Dendritic cell treated with granulocyte-macrophage colony-stimulating factor and Interleukin-4, amounts not matched to agents 40 ng/mL and 50 ng/mL, for 4 days (primary cell): Measurements from ENCODE around the gene CARD11.

ENCODE experiments used
- H3K27ac Mint-ChIP-seq: one replicate; pipeline ENCODE4 v1.8.0; 2022; ENCODE audit warnings: mild to moderate bottlenecking, mixed read lengths
- H3K27me3 Mint-ChIP-seq: one replicate; pipeline ENCODE4 v1.8.0; 2022; ENCODE audit warnings: mild to moderate bottlenecking, mixed read lengths
- H3K36me3 Mint-ChIP-seq: one replicate; pipeline ENCODE4 v1.8.0; 2022; ENCODE audit warnings: low read depth, mixed read lengths
- H3K4me1 Mint-ChIP-seq: one replicate; pipeline ENCODE4 v1.8.0; 2022; ENCODE audit warnings: low read depth, mixed read lengths
- H3K4me3 Mint-ChIP-seq: one replicate; pipeline ENCODE4 v1.8.0; 2022; ENCODE audit warnings: mild to moderate bottlenecking, moderate library complexity, mixed read lengths
- H3K9me3 Mint-ChIP-seq: one replicate; pipeline ENCODE4 v1.8.0; 2022; ENCODE audit warnings: mixed read lengths
- intact Hi-C: fragments of 100-400 bp; cut with micrococcal nuclease; formaldehyde crosslinking; loops from one replicate; pipeline ENCODE4 v1.15.0; 2022

CARD11 gene

DNA sequence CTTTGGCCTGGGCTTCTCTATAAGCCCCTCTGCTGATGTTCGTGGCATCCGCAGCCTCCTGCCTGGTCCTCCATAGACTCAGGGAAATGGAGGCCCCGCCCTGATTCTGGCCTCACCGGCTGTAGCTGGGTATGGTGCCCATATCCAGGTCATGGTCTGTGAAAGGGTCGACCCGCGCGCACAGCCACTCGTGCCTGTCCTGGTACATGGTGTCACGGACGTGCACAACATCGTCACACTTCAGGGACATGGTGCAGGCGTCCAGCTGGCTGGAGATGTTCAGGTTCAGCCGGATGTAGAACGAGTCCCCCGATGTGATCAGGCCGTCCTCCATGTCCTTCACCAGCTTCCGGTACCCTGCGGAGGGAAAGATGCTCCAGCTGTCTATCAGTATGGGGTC lies 124.4 kb downstream of the CARD11 start:
- peaks cover 3% of the 10 kb centered on the region for H3K27me3 Mint-ChIP-seq
- H3K9me3 Mint-ChIP-seq = no peaks in the 10 kb centered on the region
- H3K36me3 Mint-ChIP-seq = no peaks in the 10 kb centered on the region
- intact Hi-C loops = no loop called here
- no peaks in the 10 kb centered on the region for H3K4me1 Mint-ChIP-seq
- no peak overlapping the region for H3K4me3 Mint-ChIP-seq
- no peak overlapping the region for H3K27ac Mint-ChIP-seq

DNA sequence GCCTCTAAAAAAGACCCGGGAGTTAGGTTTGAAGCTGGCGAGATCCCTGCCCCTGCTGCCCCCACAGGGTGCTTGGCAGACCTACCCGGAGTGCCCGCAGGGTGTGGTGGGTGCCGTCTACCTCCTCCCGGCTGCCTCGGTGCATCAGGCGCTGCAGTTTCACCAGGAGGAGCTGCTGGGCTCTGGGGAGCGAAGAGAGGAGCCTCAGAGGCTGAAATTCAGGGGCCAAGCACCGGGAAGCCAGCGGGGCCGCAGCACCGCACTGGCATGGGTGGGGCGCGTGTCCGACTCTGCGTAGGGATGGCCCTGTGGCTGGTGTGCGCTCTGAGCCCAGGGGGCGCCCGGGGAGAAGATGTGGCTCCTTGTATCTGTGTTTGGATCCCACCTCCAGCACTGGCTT lies 125.3 kb downstream of the CARD11 start:
- Mint-ChIP-seq H3K9me3 (no peaks in the 10 kb centered on the region), H3K4me3 (no peak overlapping the region), H3K4me1 (no peaks in the 10 kb centered on the region), H3K27me3 (peaks cover 3% of the 10 kb centered on the region), H3K27ac (no peak overlapping the region), H3K36me3 (no peaks in the 10 kb centered on the region)
- intact Hi-C loops = no loop called here

DNA sequence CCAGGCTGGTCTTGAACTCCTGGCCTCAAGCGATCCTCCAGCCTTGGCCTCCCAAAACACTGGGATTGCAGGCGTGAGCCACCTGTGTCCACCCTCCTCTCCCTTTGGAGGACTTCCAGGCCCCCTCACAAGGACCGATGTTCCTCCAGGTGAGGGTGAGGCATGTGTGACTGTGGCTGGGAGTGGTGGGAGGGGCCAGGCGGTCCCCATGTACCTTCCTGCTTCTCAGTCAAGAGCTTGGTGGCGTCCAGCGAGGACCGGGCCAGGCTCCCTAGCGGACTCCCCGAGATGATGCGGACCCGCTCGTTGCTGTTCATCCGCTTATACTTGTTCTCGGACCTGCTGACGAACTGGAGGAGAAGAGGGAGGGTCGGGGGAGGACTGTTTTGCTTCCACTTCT lies 128.6 kb downstream of the CARD11 start:
- Mint-ChIP-seq H3K27ac (no peak overlapping the region), H3K4me3 (no peak overlapping the region), H3K27me3 (peaks cover 2% of the 10 kb centered on the region), H3K36me3 (no peaks in the 10 kb centered on the region), H3K9me3 (no peaks in the 10 kb centered on the region), H3K4me1 (no peaks in the 10 kb centered on the region)
- intact Hi-C loops = no loop called here

DNA sequence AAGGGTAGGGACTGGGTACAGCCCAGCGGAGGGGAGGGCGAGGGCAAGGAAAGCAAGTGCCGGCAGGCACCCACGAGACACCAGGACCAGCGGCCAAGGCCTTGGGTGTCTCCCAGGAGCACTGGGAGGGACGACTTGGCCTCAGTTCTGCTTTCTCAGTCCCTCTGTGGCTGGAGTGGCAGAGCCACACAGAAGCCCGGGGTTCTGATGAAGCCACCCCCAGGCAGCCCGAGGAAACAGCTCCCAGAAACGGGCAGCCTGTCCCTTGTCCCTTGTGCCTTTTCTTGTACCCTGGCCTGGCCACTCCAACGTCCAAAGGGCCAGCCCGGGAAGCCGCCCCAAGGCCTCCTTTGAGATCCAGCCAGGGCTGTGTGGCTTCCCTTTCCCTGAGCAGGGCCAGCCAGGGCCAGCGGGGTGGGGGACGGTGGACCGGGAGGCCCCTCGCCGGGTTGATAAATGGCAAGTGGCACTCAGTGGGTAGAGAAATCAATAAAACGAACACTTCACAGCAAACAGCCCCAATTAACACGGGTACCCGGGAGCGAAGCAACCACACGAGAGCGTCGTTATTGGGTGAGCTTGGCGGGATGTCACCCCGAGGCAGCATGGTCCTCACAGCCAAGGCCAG lies 129.8 kb downstream of the CARD11 start:
- Mint-ChIP-seq H3K9me3 (no peaks in the 10 kb centered on the region), H3K4me1 (no peaks in the 10 kb centered on the region), H3K27me3 (peaks cover 2% of the 10 kb centered on the region), H3K36me3 (no peaks in the 10 kb centered on the region), H3K4me3 (no peak overlapping the region), H3K27ac (no peak overlapping the region)
- intact Hi-C loops = no loop called here

DNA sequence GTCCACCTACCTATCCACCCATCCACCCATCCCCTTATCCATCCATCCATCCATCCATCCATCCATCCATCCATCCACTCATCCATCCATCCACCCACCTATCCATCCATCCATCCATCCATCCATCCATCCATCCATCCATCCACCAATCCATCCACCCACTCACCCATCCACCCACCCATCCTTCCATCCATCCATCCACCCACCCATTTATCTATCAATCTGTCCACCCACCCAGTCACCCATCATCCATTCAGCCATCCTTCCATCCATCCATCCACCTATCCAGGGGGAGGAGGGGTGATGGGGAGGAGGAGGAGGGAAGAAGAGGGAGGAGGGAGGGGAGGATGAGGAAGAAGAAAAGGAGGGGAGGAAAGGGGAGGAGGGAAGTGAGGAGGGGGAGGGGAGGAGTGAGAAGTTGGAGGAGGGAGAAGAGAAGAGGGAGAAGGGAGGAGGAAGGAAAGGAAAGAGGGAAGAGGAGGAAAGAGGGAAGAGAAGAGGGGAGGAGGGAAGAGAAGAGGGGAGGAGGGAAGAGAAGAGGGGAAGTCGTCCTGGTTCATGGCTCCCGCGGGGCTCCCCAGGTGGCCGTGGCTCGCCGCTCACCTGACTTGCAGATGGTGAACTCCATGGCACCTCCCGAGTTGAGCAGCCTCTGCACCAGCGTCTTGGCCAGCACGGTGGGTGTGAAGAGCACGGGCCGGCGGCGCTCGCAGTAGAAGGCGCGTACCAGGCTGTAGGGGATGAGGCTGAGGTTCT lies 130.8 kb downstream of the CARD11 start:
- intact Hi-C loops = no loop called here
- Mint-ChIP-seq H3K36me3 (no peaks in the 10 kb centered on the region), H3K4me3 (no peak overlapping the region), H3K4me1 (no peaks in the 10 kb centered on the region), H3K27ac (no peak overlapping the region), H3K27me3 (no peaks in the 10 kb centered on the region), H3K9me3 (no peaks in the 10 kb centered on the region)

DNA sequence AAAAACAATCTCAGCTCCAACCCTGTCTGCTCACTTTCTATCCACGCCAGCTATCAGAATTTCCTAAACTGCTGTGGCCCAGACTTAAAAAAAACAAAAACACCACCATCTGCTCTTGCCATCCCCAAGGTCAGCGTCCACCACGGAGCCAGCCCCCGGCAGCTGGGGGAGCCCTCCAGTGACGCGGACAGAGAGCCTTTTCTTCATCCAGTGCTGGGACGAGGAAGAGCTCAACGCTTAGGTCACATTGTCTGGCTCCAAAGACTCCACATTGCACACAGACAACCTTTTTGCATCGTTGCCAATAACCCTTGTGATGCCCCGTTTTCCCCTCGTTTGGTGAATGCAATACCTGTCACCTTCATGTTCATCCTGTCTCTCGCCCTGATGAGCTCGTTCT lies 132.2 kb downstream of the CARD11 start:
- intact Hi-C loops = no loop called here
- Mint-ChIP-seq H3K4me1 (no peaks in the 10 kb centered on the region), H3K27ac (no peak overlapping the region), H3K9me3 (no peaks in the 10 kb centered on the region), H3K27me3 (no peaks in the 10 kb centered on the region), H3K4me3 (no peak overlapping the region), H3K36me3 (no peaks in the 10 kb centered on the region)

DNA sequence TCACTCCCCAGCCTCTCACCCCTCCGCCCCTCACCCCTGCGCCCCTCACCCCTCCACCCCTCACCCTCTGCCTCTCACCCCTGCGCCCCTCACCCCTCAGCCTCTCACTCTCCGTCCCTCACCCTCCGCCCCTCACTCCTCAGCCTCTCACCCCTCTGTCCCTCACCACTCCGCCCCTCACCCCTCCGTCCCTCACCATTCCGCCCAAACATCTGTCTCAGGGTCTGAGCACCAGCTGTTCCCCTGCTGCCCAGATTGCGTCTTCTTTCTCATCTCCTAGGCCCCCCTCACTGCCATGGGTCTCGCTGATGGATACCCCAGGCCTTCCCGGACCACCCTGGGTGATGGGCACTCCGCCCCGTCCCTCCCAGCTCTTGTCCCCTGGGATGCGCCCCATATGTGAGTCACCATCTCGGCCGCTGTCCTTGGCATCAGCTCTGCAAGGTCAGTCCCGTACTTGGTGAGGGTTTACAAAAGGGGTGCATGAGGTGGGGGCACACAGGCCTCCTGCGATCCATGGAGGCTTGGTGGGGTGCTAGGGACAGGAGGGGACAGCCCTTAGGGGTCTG lies 134.1 kb downstream of the CARD11 start:
- H3K9me3 Mint-ChIP-seq = no peaks in the 10 kb centered on the region
- intact Hi-C loops = no loop called here
- no peak overlapping the region for H3K27ac Mint-ChIP-seq
- no peaks in the 10 kb centered on the region for H3K36me3 Mint-ChIP-seq
- H3K4me3 Mint-ChIP-seq = no peak overlapping the region
- no peaks in the 10 kb centered on the region for H3K27me3 Mint-ChIP-seq
- no peaks in the 10 kb centered on the region for H3K4me1 Mint-ChIP-seq

DNA sequence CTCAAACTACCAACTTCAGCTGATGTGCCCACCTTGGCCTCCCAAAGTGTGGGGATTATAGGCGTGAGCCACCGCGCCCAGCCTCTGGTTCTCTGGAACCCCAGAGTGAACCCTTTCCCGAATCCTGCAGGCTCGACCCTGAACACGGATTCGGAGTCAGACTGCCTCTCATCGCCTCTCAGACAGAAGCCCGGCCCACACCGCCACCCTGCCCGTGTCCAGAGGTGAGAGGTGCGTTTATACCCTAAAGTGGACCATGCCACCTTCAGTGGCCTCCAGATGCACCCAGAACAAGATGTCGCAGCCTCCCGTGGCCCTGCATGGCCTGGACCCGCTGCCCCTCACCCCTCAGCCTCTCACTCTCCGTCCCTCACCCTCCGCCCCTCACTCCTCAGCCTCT lies 134.6 kb downstream of the CARD11 start:
- Mint-ChIP-seq H3K36me3 (no peaks in the 10 kb centered on the region), H3K4me1 (no peaks in the 10 kb centered on the region), H3K27me3 (no peaks in the 10 kb centered on the region), H3K4me3 (no peak overlapping the region), H3K27ac (no peak overlapping the region), H3K9me3 (no peaks in the 10 kb centered on the region)
- intact Hi-C loops = no loop called here

DNA sequence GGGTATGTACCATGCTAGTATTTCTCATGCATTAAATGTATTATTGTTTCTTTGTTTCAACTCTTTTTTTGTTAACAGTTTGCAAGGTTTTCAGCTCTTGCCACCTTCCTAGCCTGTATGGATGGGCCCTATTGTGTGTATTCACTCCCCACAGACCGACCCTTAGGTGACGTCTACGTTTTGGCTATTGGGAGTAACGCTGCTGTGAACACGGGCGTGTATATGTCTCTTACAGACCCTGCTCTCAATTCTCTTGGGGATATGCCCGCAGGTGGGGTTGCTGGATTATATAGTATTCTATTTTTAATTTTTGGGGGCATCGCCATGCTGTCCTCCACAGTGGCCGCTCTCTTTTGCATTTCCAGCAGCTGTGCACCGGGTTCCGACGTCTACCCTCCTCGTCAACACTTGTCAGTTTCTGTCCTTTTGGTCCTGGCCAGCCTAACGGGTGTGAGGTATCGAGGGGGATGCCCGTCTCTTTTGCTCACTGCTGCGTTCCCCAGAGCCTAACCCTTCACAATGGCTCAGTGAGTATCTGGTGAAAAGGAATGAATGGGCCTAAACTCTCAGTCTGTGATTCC lies 135.5 kb downstream of the CARD11 start:
- no peaks in the 10 kb centered on the region for H3K4me1 Mint-ChIP-seq
- no peaks in the 10 kb centered on the region for H3K9me3 Mint-ChIP-seq
- H3K27ac Mint-ChIP-seq = no peak overlapping the region
- H3K36me3 Mint-ChIP-seq = no peaks in the 10 kb centered on the region
- intact Hi-C loops = no loop called here
- H3K4me3 Mint-ChIP-seq = no peak overlapping the region
- no peaks in the 10 kb centered on the region for H3K27me3 Mint-ChIP-seq

DNA sequence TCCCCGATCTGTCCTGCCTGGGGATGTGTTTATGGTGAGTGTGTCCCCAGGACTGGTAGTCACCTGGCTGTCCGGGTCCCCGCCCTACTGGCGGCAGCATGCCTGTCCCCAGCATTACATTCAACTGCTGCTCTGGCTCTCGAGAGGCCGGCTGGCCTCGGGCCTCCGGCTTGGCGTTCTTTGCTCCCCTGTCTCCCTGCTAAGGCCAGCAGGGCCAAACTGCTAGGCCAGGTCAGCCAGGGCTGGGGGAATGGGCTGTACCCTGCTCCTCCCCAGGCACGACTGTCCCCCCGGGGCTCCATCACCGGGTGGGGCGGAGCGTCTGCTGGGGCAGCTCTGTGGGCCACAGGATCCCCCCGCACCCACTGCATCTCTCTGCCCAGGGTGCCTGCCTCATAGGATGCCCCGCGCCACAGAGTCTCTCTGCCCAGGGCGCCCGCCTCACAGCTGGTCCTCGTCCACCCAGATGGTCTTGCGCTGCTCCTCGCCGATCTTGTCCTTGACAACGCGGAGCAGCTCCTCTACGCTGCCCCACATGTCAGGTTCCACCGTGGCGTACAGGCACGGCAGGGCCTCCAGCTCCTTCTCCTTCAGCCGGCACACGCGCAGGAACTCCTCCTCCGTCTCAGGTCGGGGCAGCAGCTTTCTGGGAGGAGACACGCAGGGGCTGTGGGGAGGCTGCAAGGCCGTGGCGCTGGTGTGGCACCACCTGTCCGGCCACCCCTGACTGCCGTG lies 137.3 kb downstream of the CARD11 start:
- no peaks in the 10 kb centered on the region for H3K27me3 Mint-ChIP-seq
- no peaks in the 10 kb centered on the region for H3K4me1 Mint-ChIP-seq
- no peak overlapping the region for H3K4me3 Mint-ChIP-seq
- no peak overlapping the region for H3K27ac Mint-ChIP-seq
- no peaks in the 10 kb centered on the region for H3K36me3 Mint-ChIP-seq
- H3K9me3 Mint-ChIP-seq = no peaks in the 10 kb centered on the region
- intact Hi-C loops = no loop called here

DNA sequence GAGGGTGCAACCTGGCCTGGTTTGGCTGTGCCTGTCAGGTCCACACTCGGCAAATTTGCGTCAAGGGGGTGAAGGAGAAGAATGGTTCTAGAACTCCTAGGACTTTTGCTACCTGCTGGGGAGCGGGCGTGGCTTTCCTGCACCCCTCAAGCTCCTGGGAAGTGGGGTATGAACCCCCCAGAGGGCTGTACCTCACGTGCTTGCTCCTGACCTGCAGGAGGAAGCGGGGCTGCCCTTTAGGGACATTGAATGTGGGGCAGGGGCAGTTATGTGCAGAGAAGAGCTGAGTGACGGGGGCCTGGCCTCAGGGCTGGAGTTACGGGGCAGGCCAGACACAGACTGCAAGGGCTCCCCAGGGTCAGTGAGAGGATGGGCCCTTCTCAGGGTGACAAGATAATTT lies 138.2 kb downstream of the CARD11 start:
- intact Hi-C loops = no loop called here
- Mint-ChIP-seq H3K4me3 (no peak overlapping the region), H3K36me3 (no peaks in the 10 kb centered on the region)

DNA sequence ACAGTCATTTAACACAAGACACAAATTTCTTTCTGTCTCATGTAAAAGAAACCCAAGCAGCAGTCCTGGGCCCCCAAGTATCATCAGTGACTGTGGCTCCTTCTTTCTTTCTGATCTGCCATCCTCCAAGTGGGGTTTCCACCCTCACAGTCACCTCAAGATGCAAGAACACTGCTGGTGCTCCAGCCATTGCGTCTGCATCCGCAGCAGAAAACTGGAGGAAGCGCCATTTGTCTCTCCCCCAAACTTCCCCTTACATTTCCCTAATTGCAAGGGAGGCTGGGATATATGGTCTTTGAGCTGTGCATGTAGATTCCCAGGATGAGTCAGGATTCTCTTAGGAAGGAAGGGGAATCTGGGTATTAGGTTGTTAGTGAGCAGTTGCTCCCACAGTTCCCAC lies 138.6 kb downstream of the CARD11 start:
- intact Hi-C loops = no loop called here
- H3K27ac Mint-ChIP-seq = no peak overlapping the region
- H3K27me3 Mint-ChIP-seq = no peaks in the 10 kb centered on the region
- H3K4me3 Mint-ChIP-seq = no peak overlapping the region
- H3K36me3 Mint-ChIP-seq = no peaks in the 10 kb centered on the region
- no peaks in the 10 kb centered on the region for H3K9me3 Mint-ChIP-seq
- H3K4me1 Mint-ChIP-seq = no peaks in the 10 kb centered on the region

More for the DNA sequence above, 138.2 kb downstream of the CARD11 start:
- Mint-ChIP-seq H3K9me3 (no peaks in the 10 kb centered on the region), H3K27ac (no peak overlapping the region), H3K27me3 (no peaks in the 10 kb centered on the region), H3K4me1 (no peaks in the 10 kb centered on the region)

DNA sequence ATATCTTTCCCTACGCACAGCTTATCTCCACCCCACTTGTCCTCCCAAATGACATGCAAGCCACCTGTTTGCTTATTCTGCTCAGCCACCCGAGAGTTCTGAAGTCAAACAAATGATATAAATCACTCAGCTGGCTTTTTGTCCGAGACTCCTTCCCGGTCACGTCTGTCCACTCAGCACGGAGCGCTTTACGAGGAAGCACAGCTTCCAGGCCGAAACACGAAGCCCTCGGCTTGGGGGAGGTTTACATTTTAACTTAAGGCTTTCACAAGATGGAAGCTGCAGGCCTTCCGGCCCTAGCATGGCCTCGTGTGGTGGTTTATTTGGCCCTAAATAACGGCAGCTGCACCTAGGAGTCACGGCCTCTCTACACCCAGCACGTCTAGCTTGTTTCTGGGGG lies 139.5 kb downstream of the CARD11 start:
- no peaks in the 10 kb centered on the region for H3K4me1 Mint-ChIP-seq
- no peak overlapping the region for H3K27ac Mint-ChIP-seq
- intact Hi-C loops = no loop called here
- no peaks in the 10 kb centered on the region for H3K27me3 Mint-ChIP-seq
- no peaks in the 10 kb centered on the region for H3K9me3 Mint-ChIP-seq
- H3K4me3 Mint-ChIP-seq = no peak overlapping the region
- H3K36me3 Mint-ChIP-seq = no peaks in the 10 kb centered on the region

DNA sequence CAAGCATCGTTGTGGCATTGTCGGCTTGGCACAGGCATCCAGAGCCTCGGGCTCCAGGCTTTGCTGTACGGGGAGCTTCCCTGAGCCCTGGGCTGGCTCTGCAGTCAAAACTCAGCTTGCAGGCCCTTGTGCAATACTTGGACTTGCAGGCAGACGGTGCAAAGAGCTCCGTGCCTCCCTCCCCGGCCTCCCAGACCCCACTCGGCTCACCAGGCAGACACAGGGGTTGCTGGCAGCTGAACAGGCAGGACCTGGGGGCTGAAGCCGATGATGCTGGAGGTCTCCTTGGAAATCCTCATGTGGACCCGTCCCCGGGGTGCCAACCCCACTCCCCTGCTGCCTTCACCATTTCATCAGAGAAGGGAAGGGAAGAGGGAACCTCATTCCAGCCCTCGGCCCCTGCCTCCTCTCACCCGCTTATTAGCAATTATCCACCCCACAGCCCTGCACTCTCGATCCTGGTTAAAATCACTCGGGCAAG lies 139.9 kb downstream of the CARD11 start:
- H3K4me1 Mint-ChIP-seq = no peaks in the 10 kb centered on the region
- intact Hi-C loops = no loop called here
- H3K4me3 Mint-ChIP-seq = no peak overlapping the region
- no peaks in the 10 kb centered on the region for H3K36me3 Mint-ChIP-seq
- H3K27ac Mint-ChIP-seq = no peak overlapping the region
- no peaks in the 10 kb centered on the region for H3K9me3 Mint-ChIP-seq
- H3K27me3 Mint-ChIP-seq = no peaks in the 10 kb centered on the region
